ENCODE results near the gene RNF212. TPM values are rescaled to one million over a fixed set of nuclear protein-coding genes. Genes with fewer than 3 reads are reported as not detected.
A peak's percentile ranks its signal among the peaks of the same experiment; 100 is the strongest.

The RNF212 gene
- total RNA-seq, 1 donor from 2014 or later = 11.2 TPM

DNA sequence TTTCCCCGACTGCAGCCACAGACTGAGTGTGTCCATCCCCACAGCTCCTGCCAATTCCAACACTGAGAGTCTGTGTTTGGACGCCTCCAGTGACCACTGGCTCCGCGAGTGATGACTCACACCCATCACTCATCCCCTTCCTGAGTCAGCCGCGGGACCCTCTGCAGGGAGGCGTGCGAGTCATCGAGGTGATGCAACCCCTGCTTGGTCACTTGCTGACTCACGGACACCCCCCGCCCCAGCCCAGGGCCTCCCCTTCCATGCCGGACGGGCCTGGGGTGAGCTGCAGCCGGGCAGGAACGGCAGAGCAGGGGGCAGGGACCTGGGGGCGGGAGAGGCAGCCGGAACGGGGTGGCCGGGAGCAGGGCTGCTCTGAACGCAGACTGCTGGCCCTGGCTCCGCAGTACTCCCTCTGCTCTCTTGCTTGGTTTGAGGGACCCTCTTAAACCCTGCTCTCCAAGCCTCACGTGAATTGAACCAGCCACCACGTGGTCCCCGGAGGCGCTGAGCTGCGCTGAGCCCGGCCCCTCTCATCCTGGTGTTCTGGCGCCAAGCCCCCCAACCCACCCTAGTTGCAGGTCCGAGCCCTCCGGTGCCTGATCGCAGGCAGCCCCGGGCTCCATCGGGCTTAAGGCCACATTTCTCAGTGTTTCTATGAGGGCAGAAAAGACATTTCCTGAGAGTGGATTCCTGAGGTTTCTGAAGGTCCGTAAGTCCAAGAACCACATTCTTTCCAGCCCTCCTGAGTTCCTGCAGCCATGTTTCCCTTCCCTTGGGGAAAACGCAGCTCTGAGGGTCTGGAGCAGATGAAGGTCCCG lies 69.5 kb downstream of the RNF212 start:
- H3K36me3 Mint-ChIP-seq (ENCODE audit: insufficient read depth) = no peaks in the 10 kb centered on the region
- no peak overlapping the region for H3K27ac Mint-ChIP-seq
- H3K4me1 Mint-ChIP-seq (ENCODE audit: low read depth) = peaks cover 15% of the 10 kb centered on the region
- peak; percentile 50 for DNase-seq (ENCODE audit: low spot score, unreplicated experiment)
- H3K9me3 Mint-ChIP-seq (ENCODE audit: low read depth) = no peaks in the 10 kb centered on the region
- no peak overlapping the region for H3K4me3 Mint-ChIP-seq (ENCODE audit: low read depth)
- H3K27me3 Mint-ChIP-seq = peaks cover 18% of the 10 kb centered on the region
- TF ChIP-seq, protein P1, sequence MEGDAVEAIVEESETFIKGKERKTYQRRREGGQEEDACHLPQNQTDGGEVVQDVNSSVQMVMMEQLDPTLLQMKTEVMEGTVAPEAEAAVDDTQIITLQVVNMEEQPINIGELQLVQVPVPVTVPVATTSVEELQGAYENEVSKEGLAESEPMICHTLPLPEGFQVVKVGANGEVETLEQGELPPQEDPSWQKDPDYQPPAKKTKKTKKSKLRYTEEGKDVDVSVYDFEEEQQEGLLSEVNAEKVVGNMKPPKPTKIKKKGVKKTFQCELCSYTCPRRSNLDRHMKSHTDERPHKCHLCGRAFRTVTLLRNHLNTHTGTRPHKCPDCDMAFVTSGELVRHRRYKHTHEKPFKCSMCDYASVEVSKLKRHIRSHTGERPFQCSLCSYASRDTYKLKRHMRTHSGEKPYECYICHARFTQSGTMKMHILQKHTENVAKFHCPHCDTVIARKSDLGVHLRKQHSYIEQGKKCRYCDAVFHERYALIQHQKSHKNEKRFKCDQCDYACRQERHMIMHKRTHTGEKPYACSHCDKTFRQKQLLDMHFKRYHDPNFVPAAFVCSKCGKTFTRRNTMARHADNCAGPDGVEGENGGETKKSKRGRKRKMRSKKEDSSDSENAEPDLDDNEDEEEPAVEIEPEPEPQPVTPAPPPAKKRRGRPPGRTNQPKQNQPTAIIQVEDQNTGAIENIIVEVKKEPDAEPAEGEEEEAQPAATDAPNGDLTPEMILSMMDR (IDR thresholded peaks at IDR 0.05; ENCODE audit: unreplicated experiment) = no peak

DNA sequence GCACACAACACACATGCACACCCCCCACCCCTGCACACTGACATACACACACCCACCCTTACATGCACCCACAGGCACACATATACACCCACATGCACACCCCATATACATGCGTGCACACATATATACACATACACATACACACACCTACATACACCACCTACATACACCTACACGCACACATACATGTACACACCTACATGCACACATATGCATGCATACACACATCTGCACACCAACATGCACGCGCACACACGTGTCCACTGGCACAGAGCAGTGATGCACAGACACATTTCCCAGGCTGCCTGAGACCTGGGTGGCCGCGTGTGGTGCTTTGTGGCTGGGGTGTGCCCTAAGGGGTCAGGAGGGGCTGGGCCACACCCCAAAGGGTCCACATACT lies 70.2 kb downstream of the RNF212 start:
- H3K36me3 Mint-ChIP-seq (ENCODE audit: insufficient read depth) = no peaks in the 10 kb centered on the region
- H3K4me1 Mint-ChIP-seq (ENCODE audit: low read depth) = peaks cover 16% of the 10 kb centered on the region
- H3K27me3 Mint-ChIP-seq = peaks cover 14% of the 10 kb centered on the region
- H3K27ac Mint-ChIP-seq = no peak overlapping the region
- no peak for DNase-seq (ENCODE audit: low spot score, unreplicated experiment)
- TF ChIP-seq, protein P1 (IDR thresholded peaks at IDR 0.05; ENCODE audit: unreplicated experiment) = no peak
- H3K4me3 Mint-ChIP-seq (ENCODE audit: low read depth) = no peak overlapping the region
- H3K9me3 Mint-ChIP-seq (ENCODE audit: low read depth) = no peaks in the 10 kb centered on the region

DNA sequence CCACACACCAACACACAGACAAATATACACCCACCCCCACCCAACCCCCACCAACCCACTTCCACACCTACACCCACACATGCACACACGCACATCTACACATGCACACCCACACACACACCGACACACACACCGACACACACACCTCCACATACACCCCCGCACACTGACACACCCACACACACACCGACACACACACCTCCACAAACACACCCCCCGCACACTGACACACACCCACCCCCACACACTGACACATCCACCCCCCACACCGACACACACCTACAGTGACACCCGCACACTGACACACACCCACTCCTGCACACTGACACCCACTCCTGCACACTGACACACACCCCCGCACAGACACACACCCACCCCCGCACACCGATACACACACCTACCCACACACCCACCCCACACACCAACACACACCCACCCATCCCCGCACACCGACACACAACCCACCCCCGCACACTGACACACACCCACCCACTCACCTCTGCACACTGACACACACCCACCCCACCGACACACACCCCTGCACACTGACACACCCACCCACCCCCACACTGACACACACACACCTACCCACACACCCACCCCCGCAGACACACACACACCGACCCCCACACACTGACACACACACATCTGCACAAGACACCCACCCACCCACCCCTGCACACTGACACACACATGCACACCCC lies 70.9 kb downstream of the RNF212 start:
- no peak for DNase-seq (ENCODE audit: low spot score, unreplicated experiment)
- TF ChIP-seq, protein P1 (IDR thresholded peaks at IDR 0.05; ENCODE audit: unreplicated experiment) = no peak
- no peaks in the 10 kb centered on the region for H3K9me3 Mint-ChIP-seq (ENCODE audit: low read depth)

DNA sequence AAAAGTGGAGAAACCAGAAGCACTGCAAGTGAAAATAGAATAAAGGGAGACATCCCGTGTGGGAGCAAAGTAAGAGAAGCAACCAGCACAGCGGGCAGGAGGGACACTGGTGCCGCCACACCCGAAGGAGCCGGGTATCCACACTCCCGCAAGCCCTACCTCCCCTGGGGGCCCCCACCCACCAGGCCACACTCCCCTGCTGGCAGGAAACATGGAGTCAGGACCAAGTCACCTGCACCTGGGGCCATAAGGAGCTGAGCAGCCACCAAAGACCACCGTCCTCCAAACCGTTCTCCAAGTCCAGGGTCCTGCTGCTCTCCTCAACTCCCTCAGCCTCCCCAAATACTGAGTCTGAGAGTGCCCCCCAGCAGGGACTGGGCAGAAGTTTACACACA lies 71.4 kb downstream of the RNF212 start:
- TF ChIP-seq, protein P1 (IDR thresholded peaks at IDR 0.05; ENCODE audit: unreplicated experiment) = no peak
- H3K27ac Mint-ChIP-seq = peak overlapping the region; percentile 92
- peak overlapping the region; percentile 32 for H3K4me3 Mint-ChIP-seq (ENCODE audit: low read depth)
- no peak for DNase-seq (ENCODE audit: low spot score, unreplicated experiment)
- H3K4me1 Mint-ChIP-seq (ENCODE audit: low read depth) = peaks cover 20% of the 10 kb centered on the region
- no peaks in the 10 kb centered on the region for H3K36me3 Mint-ChIP-seq (ENCODE audit: insufficient read depth)
- peaks cover 7% of the 10 kb centered on the region for H3K27me3 Mint-ChIP-seq
- no peaks in the 10 kb centered on the region for H3K9me3 Mint-ChIP-seq (ENCODE audit: low read depth)

More for the DNA sequence above, 70.9 kb downstream of the RNF212 start:
- Mint-ChIP-seq H3K36me3 (ENCODE audit: insufficient read depth) (no peaks in the 10 kb centered on the region), H3K4me1 (ENCODE audit: low read depth) (peaks cover 20% of the 10 kb centered on the region), H3K4me3 (ENCODE audit: low read depth) (no peak overlapping the region), H3K27ac (peak overlapping the region; percentile 92), H3K27me3 (peaks cover 9% of the 10 kb centered on the region)

DNA sequence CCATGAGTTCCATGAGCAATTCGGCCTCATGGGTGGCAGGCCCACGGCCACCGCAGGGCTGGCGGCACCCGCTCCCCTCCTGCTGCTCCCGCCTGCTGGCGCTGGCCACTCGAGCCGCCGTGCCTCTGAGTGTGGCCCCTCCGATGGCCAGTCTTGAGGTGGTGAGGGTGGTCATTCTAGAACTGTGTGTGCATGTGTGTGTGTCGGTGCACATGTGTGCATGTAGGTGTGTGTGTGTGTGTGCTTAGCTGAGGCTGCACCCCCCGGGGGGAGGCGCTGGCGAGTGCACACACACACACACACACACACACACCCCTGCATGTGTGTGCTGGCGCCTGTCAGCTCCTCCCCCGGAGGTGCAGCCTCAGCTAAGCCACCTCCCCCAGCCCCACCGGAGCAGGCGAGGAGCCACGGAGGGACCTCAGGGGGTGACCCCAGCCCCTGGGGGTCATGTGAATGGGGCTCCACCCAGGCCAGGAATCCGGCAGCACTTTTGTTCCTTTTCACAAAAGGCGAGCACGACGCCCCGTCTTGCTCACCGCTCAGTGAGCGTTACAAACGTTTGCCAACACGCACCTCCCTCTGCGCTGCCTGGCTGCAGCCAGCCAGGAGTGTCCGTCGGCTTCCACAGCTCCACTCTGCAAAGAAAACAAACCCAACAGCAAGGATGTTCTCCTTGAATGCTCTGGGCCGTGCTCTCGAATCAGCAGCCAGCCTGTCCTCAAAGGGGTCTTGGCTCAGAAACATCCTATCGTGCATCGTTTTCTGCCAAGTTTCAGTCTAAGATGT lies 72.0 kb downstream of the RNF212 start:
- peak overlapping the region; percentile 32 for H3K4me3 Mint-ChIP-seq (ENCODE audit: low read depth)

More for the DNA sequence above, 72.0 kb downstream of the RNF212 start:
- no peak for DNase-seq (ENCODE audit: low spot score, unreplicated experiment)
- H3K9me3 Mint-ChIP-seq (ENCODE audit: low read depth) = no peaks in the 10 kb centered on the region
- peaks cover 4% of the 10 kb centered on the region for H3K27me3 Mint-ChIP-seq
- H3K4me1 Mint-ChIP-seq (ENCODE audit: low read depth) = peaks cover 20% of the 10 kb centered on the region
- peak overlapping the region; percentile 92 for H3K27ac Mint-ChIP-seq
- TF ChIP-seq, protein P1 (IDR thresholded peaks at IDR 0.05; ENCODE audit: unreplicated experiment) = no peak
- H3K36me3 Mint-ChIP-seq (ENCODE audit: insufficient read depth) = no peaks in the 10 kb centered on the region

Data from progenitor cell of endocrine pancreas (in vitro differentiated cells).